HEK293 (cell line): ENCODE data around the gene USP3.

Experiments used
- CTCF ChIA-PET: fragments of 350-600 bp; formaldehyde crosslinking; extraction: SDS; loops from one replicate; lab custom pipeline; 2021; ENCODE audit warnings: antibody characterized with exemption; lab: Yijun Ruan, JAX
- POLR2A ChIA-PET: fragments of 300-600 bp; formaldehyde crosslinking; extraction: SDS; loops from one replicate; lab custom pipeline; 2020; ENCODE audit warnings: antibody characterized with exemption, inconsistent platforms; lab: Yijun Ruan, JAX
- H3K27ac ChIP-seq: fragments of 200-500 bp; sonication (Bioruptor generic); 2 replicates; pipeline ENCODE4 v1.5.1; 2014; ENCODE audit warnings: low read depth, low read length, control low read depth, inconsistent platforms; ENCODE audit errors: extremely low read depth
- H3K36me3 ChIP-seq, 2 experiments: fragments of 200-500 bp in 1 of 2; sonication (Bioruptor generic) in 1 of 2; 1 replicate in 1 of 2; 2 replicates in 1 of 2; pipeline ENCODE4 v1.5.1; 2014 to 2017; ENCODE audit warnings: inconsistent platforms in 2 of 2, low read length in 2 of 2; ENCODE audit not compliant: control insufficient read depth in 2 of 2, insufficient read depth in 1 of 2
- H3K4me1 ChIP-seq: fragments of 200-500 bp; sonication (Bioruptor generic); 2 replicates; pipeline ENCODE4 v1.5.1; 2014; ENCODE audit warnings: mild to moderate bottlenecking, low read length, inconsistent platforms; ENCODE audit not compliant: control insufficient read depth, insufficient read depth
- H3K4me3 ChIP-seq: 2 replicates; pipeline ENCODE4 v1.5.1; 2011; ENCODE audit warnings: low read depth, mild to moderate bottlenecking, control low read depth, low read length, moderate library complexity
- H3K9me3 ChIP-seq: fragments of 200-500 bp; sonication (Bioruptor generic); 2 replicates; pipeline ENCODE4 v1.5.1; 2014; ENCODE audit warnings: low read depth, low read length, inconsistent platforms; ENCODE audit not compliant: control insufficient read depth, insufficient read depth
- SCRT1 ChIP-seq: fragments of 450-650 bp; formaldehyde crosslinking; IDR thresholded peaks from 2 replicates; pipeline ENCODE4 v1.5.1; 2016; ENCODE audit warnings: missing biosample characterization, missing genetic modification characterization, borderline replicate concordance
- SCRT2 ChIP-seq: fragments of 450-650 bp; formaldehyde crosslinking; IDR thresholded peaks from 2 replicates; pipeline ENCODE4 v1.5.1; 2016; ENCODE audit warnings: missing biosample characterization, missing genetic modification characterization
- ZNF146 ChIP-seq: fragments of 450-650 bp; formaldehyde crosslinking; IDR thresholded peaks from 2 replicates; pipeline ENCODE4 v1.5.1; 2016; ENCODE audit warnings: missing biosample characterization, missing genetic modification characterization
- ZNF202 ChIP-seq: fragments of 450-650 bp; formaldehyde crosslinking; IDR thresholded peaks from 2 replicates; pipeline ENCODE4 v1.5.1; 2016; ENCODE audit warnings: missing biosample characterization, missing genetic modification characterization, borderline replicate concordance
- ZNF341 ChIP-seq: fragments of 450-650 bp; formaldehyde crosslinking; IDR thresholded peaks from 2 replicates; pipeline ENCODE4; 2016; ENCODE audit warnings: low read depth, missing biosample characterization, missing genetic modification characterization
- ZNF449 ChIP-seq: fragments of 450-650 bp; formaldehyde crosslinking; IDR thresholded peaks from 2 replicates; pipeline ENCODE4 v1.5.1; 2017; ENCODE audit warnings: missing biosample characterization, mild to moderate bottlenecking, missing genetic modification characterization, moderate library complexity
- ZNF596 ChIP-seq: fragments of 450-650 bp; IDR thresholded peaks from 2 replicates; pipeline ENCODE4 v1.5.0; 2018; ENCODE audit warnings: missing biosample characterization, mild to moderate bottlenecking, missing genetic modification characterization, moderate library complexity
- ZNF610 ChIP-seq: fragments of 450-650 bp; formaldehyde crosslinking; IDR thresholded peaks from 2 replicates; pipeline ENCODE4 v1.5.1; 2016; ENCODE audit warnings: missing biosample characterization, missing genetic modification characterization, borderline replicate concordance
- ZNF777 ChIP-seq: fragments of 450-650 bp; formaldehyde crosslinking; IDR thresholded peaks from 2 replicates; pipeline ENCODE4 v1.5.1; 2017; ENCODE audit warnings: missing biosample characterization, missing genetic modification characterization, borderline replicate concordance
- TF ChIP-seq, protein P1 (sequence below): fragments of 450-650 bp; formaldehyde crosslinking; IDR thresholded peaks from 2 replicates; pipeline ENCODE4 v1.5.1; 2016; ENCODE audit warnings: missing biosample characterization, missing genetic modification characterization, low read depth

The USP3 gene

GRCh38 chr15:63595688-63596087 is 91.3 kb downstream of the USP3 start (continued):
- no peak for TF ChIP-seq ZNF202 (tag by site-specific recombination)

DNA sequence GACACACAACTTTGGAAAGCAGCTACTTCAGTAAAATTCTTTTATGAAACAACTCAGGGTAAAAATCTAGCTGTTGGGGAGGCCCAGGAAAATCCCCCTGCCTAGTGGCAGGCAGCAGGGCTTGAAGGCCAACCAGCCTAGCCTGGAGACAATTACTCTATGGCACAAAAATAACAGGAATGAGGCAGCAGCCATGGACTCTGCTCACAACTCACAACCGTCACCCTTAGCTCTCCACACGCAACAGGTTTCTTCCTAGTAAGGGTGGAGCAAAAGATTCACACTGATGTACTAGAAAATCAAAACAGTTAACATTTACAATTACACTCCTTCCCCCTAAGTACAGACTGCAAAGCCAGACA is 92.3 kb downstream of the USP3 start:
- Histone ChIP-seq H3K4me3 (no peak overlapping the region), H3K9me3 (no peaks in the 10 kb centered on the region), H3K4me1 (0 out of 2 replicates have a peak, but pooled peaks cover under 1% of the 10 kb centered on the region), H3K27ac (no peak overlapping the region), H3K36me3 (peaks cover 0 to 20% of the 10 kb centered on the region in 2 experiments; a peak in 2 of 3 replicates)
- CTCF ChIA-PET: interaction anchor here (1.2 kb wide), 1 partner anchor 10 kb away, joined by 4 read pairs; no protein-coding TSS in a partner anchor
- POLR2A ChIA-PET: no interaction called here
- TF ChIP-seq SCRT1 (tag by site-specific recombination) (peak; percentile 42; the same call in 1 of the 2 replicates), SCRT2 (tag by site-specific recombination) (peak; percentile 82), ZNF449 (tag by site-specific recombination) (peak; percentile 47; the same call in 1 of the 2 replicates), ZNF777 (no peak), ZNF610 (tag by site-specific recombination) (no peak)

DNA sequence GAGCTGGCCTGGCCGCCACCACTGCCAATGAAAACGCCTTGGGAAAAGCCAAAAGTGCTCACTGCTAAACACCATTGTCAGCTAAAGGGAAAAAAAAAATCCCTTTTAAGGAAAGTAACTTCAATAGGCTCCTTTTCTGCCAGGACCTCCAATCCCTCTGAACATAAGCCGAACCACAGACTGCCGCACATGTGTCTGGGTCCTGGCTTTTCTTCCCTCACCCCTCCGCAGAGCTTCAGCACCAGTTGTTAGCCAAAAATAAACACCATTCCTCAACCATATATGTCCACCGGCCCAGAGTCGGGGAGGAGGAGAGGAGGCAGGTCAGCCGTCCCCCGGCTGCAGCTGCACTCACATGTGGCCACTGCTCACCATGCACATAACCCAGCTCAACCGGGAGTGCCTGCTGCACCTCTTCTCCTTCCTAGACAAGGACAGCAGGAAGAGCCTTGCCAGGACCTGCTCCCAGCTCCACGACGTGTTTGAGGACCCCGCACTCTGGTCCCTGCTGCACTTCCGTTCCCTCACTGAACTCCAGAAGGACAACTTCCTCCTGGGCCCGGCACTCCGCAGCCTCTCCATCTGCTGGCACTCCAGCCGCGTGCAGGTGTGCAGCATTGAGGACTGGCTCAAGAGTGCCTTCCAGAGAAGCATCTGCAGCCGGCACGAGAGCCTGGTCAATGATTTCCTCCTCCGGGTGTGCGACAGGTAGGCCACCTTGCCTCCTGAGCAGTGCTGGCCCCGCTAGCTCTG is 92.8 kb downstream of the USP3 start, which contains the start of gene FBXL22:
TSS of gene FBXL22 (plus strand) at position 350 of the 753 bp plus-strand sequence. CDS start at position 356, 6 bp downstream.
- ChIA-PET CTCF (interaction anchor here (1.0 to 1.2 kb wide), 3 partner anchors 9 to 308 kb away, joined by 3 to 4 read pairs (median 4); no protein-coding TSS in a partner anchor), POLR2A (interaction anchor here (0.6 kb wide), 1 partner anchor 40 kb away, joined by 4 read pairs; no protein-coding TSS in a partner anchor)
- H3K4me1 ChIP-seq: 0 out of 2 replicates have a peak, but pooled peaks cover 2% of the 10 kb centered on the region

GRCh38 chr15:63597821-63598220 is 93.4 kb downstream of the USP3 start:
- POLR2A ChIA-PET: interaction anchor here (0.6 kb wide), 1 partner anchor 40 kb away, joined by 4 read pairs; no protein-coding TSS in a partner anchor
- H3K4me1 ChIP-seq: 0 out of 2 replicates have a peak, but pooled peaks cover 2% of the 10 kb centered on the region
- peak; percentile 1; the same call in 1 of the 2 replicates for TF ChIP-seq SCRT2 (tag by site-specific recombination)
- TF ChIP-seq, protein P1, sequence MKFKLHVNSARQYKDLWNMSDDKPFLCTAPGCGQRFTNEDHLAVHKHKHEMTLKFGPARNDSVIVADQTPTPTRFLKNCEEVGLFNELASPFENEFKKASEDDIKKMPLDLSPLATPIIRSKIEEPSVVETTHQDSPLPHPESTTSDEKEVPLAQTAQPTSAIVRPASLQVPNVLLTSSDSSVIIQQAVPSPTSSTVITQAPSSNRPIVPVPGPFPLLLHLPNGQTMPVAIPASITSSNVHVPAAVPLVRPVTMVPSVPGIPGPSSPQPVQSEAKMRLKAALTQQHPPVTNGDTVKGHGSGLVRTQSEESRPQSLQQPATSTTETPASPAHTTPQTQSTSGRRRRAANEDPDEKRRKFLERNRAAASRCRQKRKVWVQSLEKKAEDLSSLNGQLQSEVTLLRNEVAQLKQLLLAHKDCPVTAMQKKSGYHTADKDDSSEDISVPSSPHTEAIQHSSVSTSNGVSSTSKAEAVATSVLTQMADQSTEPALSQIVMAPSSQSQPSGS (tag by site-specific recombination): no peak
- peaks cover 0 to 17% of the 10 kb centered on the region in 2 experiments; a peak in 1 of 3 replicates for H3K36me3 ChIP-seq
- CTCF ChIA-PET: interaction anchor here (1.0 to 1.1 kb wide), 2 partner anchors 111 to 309 kb away, joined by 3 to 4 read pairs; no protein-coding TSS in a partner anchor
- H3K9me3 ChIP-seq: no peaks in the 10 kb centered on the region
- H3K4me3 ChIP-seq: no peak overlapping the region
- H3K27ac ChIP-seq: no peak overlapping the region

More for the DNA sequence above, 92.8 kb downstream of the USP3 start, which contains the start of gene FBXL22:
- Histone ChIP-seq H3K36me3 (peaks cover 0 to 18% of the 10 kb centered on the region in 2 experiments; a peak in 2 of 3 replicates), H3K27ac (no peak within 1 kb of the TSS), H3K9me3 (no peaks in the 10 kb centered on the region), H3K4me3 (no peak within 1 kb of the TSS)
- TF ChIP-seq SCRT1 (tag by site-specific recombination) (peak; percentile 84), ZNF146 (tag by site-specific recombination) (no peak), ZNF596 (tag by site-specific recombination) (no peak), SCRT2 (tag by site-specific recombination) (peak; percentile 86), ZNF341 (tag by site-specific recombination) (peak; percentile 60)
